Peyer's patch (tissue), 4 donors: Measurements from ENCODE around the gene KLKB1.

ENCODE experiments used
- POLR2A ChIP-seq, 2 donors: fragments of 450-650 bp; IDR thresholded peaks; one replicate each; pipeline ENCODE4 v1.5.1; 2017; ENCODE audit warnings: antibody characterized with exemption in 2 of 2, mild to moderate bottlenecking in 2 of 2, moderate library complexity in 2 of 2
- TF ChIP-seq, protein P1 (sequence below), 6 experiments: fragments of 450-650 bp in 4 of 6; fragments of 200-600 bp in 2 of 6; sonication (generic) in 1 of 6; IDR thresholded peaks; one replicate each; pipeline ENCODE4 v1.5.1; 2017 to 2019; ENCODE audit warnings: antibody characterized with exemption in 6 of 6, mild to moderate bottlenecking in 3 of 6, moderate library complexity in 1 of 6

DNA sequence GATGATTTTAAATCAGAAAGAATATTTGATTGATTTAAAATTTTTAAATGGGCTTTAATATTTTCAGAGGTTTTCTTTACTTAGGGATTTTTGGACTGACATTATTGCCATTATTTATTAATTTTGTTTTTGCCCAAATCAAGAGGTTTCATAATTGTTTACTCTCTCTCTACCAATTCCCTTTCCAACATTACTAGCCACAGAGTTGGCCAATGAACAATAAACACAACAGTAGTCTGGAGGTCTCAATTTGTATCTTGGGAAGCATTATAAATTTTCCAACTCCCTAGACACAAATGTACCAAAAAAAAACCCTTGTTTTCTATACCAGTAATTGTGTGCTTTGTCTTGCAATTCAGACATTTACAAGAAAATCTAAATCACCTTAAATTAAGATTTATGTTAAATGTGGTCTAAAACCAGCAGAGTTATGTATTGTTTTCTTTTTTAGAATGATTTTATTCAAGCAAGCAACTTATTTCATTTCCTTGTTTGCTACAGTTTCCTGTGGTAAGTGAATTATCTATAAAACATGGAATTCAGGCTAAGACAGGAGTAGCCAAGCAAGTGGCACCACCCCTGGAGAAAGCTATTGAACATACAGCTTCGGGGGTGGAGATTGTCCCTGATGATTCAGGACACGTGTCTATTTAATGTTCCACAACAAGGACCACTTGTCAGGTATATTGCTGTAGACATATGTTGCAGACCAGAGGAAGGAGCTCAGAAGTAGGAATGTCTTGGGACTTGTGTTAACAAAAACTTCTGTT, 622 bp downstream of the KLKB1 start:
- TF ChIP-seq, protein P1, sequence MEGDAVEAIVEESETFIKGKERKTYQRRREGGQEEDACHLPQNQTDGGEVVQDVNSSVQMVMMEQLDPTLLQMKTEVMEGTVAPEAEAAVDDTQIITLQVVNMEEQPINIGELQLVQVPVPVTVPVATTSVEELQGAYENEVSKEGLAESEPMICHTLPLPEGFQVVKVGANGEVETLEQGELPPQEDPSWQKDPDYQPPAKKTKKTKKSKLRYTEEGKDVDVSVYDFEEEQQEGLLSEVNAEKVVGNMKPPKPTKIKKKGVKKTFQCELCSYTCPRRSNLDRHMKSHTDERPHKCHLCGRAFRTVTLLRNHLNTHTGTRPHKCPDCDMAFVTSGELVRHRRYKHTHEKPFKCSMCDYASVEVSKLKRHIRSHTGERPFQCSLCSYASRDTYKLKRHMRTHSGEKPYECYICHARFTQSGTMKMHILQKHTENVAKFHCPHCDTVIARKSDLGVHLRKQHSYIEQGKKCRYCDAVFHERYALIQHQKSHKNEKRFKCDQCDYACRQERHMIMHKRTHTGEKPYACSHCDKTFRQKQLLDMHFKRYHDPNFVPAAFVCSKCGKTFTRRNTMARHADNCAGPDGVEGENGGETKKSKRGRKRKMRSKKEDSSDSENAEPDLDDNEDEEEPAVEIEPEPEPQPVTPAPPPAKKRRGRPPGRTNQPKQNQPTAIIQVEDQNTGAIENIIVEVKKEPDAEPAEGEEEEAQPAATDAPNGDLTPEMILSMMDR (IDR thresholded peaks at IDR 0.05), result no peak
- no peak for TF ChIP-seq POLR2A (IDR thresholded peaks at IDR 0.05)
